HAP-1 (cell line): ENCODE results near the gene ADAM22.

Source experiments
- DNase-seq, 2 experiments: peaks; one replicate each; pipeline ENCODE4 v3.0.0-alpha.2; 2016 to 2020; ENCODE audit warnings: low spot score in 2 of 2
- H3K27me3 ChIP-seq: fragments of 250-450 bp; sonication (Bioruptor Pico); 2 replicates; pipeline ENCODE4 v1.5.1; 2020; ENCODE audit warnings: low read depth, mild to moderate bottlenecking, moderate library complexity
- H3K36me3 ChIP-seq: fragments of 250-450 bp; sonication (Bioruptor Pico); replicated peaks from 2 replicates; pipeline ENCODE4 v1.5.1; 2020; ENCODE audit warnings: mild to moderate bottlenecking
- H3K4me1 ChIP-seq: fragments of 250-450 bp; sonication (Bioruptor Pico); 2 replicates; pipeline ENCODE4 v1.5.1; 2020; ENCODE audit warnings: mild to moderate bottlenecking
- H3K4me3 ChIP-seq: fragments of 250-450 bp; sonication (Bioruptor Pico); 2 replicates; pipeline ENCODE4 v1.5.1; 2020; ENCODE audit warnings: mild to moderate bottlenecking, moderate library complexity
- H3K9me3 ChIP-seq: fragments of 250-450 bp; sonication (Bioruptor Pico); 2 replicates; pipeline ENCODE4 v1.5.1; 2020; ENCODE audit warnings: mild to moderate bottlenecking, moderate library complexity
- in situ Hi-C: fragments of 300-500 bp; cut with MboI; formaldehyde crosslinking; loops from 3 replicates; pipeline ENCODE4 v1.14.3; 2020; ENCODE audit warnings: low sequenced_read_pairs, inconsistent platforms, mixed read lengths

The ADAM22 gene

DNA sequence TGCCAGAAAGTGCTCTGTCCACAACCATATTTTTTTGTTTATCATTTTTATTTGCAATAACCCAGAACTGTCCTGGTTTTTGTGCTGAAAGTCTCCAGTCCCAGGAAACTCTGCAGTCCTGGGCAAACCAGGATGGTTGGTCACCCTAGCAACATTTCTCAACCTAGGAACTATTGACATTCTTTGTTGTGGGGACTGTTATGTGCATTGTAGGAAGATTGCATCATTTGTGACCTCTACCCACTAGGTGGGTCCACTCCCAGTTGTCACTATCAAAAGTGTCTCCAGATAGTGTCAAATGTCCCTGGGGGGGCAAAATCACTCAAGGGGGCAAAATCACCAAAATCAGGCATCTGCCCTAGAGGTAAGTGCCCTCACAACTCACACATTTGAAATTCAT, 299.8 kb downstream of the ADAM22 start:
- in situ Hi-C loops, result loop anchor here (25.0 kb wide), 1 partner anchor 303 kb away; no protein-coding TSS in a partner anchor
- peaks cover 11% of the 10 kb centered on the region for H3K4me1 ChIP-seq
- DNase-seq, result no peak
- H3K27me3 ChIP-seq, result no peaks in the 10 kb centered on the region; the same call in 1 of the 2 replicates
- H3K36me3 ChIP-seq, result no peaks in the 10 kb centered on the region
- no peaks in the 10 kb centered on the region for H3K9me3 ChIP-seq
- H3K4me3 ChIP-seq, result no peak overlapping the region

- H3K27me3 ChIP-seq, result no peaks in the 10 kb centered on the region; the same call in 1 of the 2 replicates
- peaks cover 15% of the 10 kb centered on the region for H3K4me1 ChIP-seq
- H3K4me3 ChIP-seq, result no peak overlapping the region
- DNase-seq, result no peak
- H3K36me3 ChIP-seq, result no peaks in the 10 kb centered on the region
- no peaks in the 10 kb centered on the region for H3K9me3 ChIP-seq
- in situ Hi-C loops, result loop anchor here (25.0 kb wide), 1 partner anchor 297 kb away; no protein-coding TSS in a partner anchor
Observed at GRCh38 chr7:88239852-88240251, 305.8 kb downstream of the ADAM22 start.

DNA sequence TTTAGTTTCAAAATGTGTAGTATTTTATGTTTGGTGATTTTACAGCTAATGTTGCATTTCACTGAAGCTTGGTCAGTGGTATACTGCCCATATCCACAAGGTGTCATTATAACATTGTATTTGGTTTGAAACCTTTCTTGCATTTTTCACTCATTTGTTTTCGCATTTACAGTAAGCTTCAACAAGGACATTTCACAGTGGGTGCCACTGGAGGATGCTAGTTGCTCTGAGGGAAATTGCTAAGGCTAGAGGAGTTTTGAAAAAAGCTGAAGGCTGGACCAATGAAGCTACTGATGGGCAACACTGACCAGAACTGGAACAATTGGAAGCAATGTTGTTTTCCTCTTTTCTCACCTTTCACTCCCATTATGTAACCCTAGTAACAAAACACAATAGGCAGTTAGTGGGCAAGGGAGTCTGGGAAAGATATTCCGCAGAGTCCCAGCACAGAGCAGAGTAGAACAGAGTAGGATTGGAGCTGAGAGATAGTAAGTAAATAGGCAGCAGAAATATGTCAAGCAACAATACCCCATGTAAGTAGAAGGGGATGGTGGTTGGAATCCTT, 309.4 kb downstream of the ADAM22 start:
- peaks cover 4% of the 10 kb centered on the region for H3K4me1 ChIP-seq
- DNase-seq, result peak; percentile 39 to 79
- H3K9me3 ChIP-seq, result no peaks in the 10 kb centered on the region
- in situ Hi-C loops, result loop anchor here (25.0 kb wide), 1 partner anchor 294 kb away; no protein-coding TSS in a partner anchor
- H3K4me3 ChIP-seq, result no peak overlapping the region
- no peaks in the 10 kb centered on the region for H3K27me3 ChIP-seq
- no peaks in the 10 kb centered on the region for H3K36me3 ChIP-seq

GRCh38 chr7:88244258-88244657, 310.2 kb downstream of the ADAM22 start:
- in situ Hi-C loops, result loop anchor here (25.0 kb wide), 1 partner anchor 293 kb away; no protein-coding TSS in a partner anchor
- no peaks in the 10 kb centered on the region for H3K9me3 ChIP-seq
- H3K4me3 ChIP-seq, result no peak overlapping the region
- no peak for DNase-seq
- H3K4me1 ChIP-seq, result peaks cover 4% of the 10 kb centered on the region
- H3K27me3 ChIP-seq, result no peaks in the 10 kb centered on the region
- no peaks in the 10 kb centered on the region for H3K36me3 ChIP-seq
